ENCODE results near the gene SNX3.

DNA sequence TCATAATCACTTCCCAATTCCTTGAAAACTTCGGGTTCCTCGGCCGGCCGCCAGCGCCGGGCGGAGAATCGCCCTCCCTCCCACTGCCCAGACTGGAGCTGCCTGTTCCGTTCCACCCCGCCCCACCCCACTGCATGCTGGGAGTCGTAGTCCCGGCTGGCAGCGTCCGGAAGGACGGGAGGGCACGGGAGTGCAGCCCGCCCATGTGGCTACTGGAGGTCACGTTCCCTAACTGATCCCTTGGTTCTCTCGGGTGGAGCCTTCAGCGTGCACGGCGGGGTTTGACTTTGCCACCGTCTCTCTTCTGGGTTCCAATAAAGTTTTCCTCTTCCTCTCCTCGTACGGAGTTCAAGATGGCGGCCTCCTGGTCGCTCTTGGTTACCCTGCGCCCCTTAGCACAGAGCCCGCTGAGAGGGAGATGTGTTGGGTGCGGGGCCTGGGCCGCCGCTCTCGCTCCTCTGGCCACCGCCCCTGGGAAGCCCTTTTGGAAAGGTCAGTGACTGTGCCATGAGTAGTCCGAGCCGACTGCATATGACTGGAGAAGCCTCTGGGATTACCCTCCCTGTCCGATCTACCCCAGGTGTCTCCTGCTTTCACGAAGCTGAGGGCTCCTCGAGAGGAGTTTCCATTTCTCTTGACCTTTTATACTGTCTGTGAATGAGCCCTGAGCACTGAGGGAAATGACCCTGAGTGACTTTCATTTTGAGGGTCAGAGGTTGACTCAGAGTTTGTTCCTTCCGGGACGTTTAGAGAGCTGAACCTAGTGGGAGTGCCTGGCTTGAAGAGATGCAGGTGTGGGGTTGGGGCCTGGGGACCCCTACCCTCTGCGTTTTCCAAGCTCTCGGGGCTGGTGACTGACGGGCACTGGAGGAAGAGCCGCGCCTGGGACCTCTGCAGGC, 34.1 kb upstream of the SNX3 start, which contains the start of gene AFG1L:
- TF ChIP-seq ZFP3 (CRISPR knock-in tag; IDR thresholded peaks at IDR 0.05) (no peak), ZFP30 (CRISPR knock-in tag; IDR thresholded peaks at IDR 0.05) (no peak), ISL1 (CRISPR knock-in tag; IDR thresholded peaks at IDR 0.05) (no peak)
- TF ChIP-seq, protein P1, sequence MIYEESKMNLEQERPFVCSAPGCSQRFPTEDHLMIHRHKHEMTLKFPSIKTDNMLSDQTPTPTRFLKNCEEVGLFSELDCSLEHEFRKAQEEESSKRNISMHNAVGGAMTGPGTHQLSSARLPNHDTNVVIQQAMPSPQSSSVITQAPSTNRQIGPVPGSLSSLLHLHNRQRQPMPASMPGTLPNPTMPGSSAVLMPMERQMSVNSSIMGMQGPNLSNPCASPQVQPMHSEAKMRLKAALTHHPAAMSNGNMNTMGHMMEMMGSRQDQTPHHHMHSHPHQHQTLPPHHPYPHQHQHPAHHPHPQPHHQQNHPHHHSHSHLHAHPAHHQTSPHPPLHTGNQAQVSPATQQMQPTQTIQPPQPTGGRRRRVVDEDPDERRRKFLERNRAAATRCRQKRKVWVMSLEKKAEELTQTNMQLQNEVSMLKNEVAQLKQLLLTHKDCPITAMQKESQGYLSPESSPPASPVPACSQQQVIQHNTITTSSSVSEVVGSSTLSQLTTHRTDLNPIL (CRISPR knock-in tag; IDR thresholded peaks at IDR 0.05; ENCODE audit: low read depth), result no peak
- TF ChIP-seq, protein P2, sequence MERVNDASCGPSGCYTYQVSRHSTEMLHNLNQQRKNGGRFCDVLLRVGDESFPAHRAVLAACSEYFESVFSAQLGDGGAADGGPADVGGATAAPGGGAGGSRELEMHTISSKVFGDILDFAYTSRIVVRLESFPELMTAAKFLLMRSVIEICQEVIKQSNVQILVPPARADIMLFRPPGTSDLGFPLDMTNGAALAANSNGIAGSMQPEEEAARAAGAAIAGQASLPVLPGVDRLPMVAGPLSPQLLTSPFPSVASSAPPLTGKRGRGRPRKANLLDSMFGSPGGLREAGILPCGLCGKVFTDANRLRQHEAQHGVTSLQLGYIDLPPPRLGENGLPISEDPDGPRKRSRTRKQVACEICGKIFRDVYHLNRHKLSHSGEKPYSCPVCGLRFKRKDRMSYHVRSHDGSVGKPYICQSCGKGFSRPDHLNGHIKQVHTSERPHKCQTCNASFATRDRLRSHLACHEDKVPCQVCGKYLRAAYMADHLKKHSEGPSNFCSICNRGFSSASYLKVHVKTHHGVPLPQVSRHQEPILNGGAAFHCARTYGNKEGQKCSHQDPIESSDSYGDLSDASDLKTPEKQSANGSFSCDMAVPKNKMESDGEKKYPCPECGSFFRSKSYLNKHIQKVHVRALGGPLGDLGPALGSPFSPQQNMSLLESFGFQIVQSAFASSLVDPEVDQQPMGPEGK (CRISPR knock-in tag; IDR thresholded peaks at IDR 0.05; ENCODE audit: borderline replicate concordance), result no peak

Measured in SK-N-SH treated with all-trans-retinoic acid at 6 μM for 48 hours (cell line).